Measurements from ENCODE around the gene CFDP1.
"Not testable (repeated sequence)": the region's sequence is repeated elsewhere in the genome, so short reads cannot be mapped to it uniquely, and the experiment has no call there.

GRCh38 chr16:75272629-75273028, 160.7 kb downstream of the CFDP1 start:
- not testable (repeated sequence) for TF ChIP-seq HCFC1 (IDR thresholded peaks at IDR 0.05; ENCODE audit: low read depth, low read length); ZNF260 (CRISPR knock-in tag; IDR thresholded peaks at IDR 0.05; ENCODE audit: borderline replicate concordance, low read depth); EZH2 (conservative IDR thresholded peaks at IDR 0.05; ENCODE audit: low read depth, low read length); HDAC2 (CRISPR knock-in tag; IDR thresholded peaks at IDR 0.05); ZNF329 (CRISPR knock-in tag; IDR thresholded peaks at IDR 0.05; ENCODE audit: low read depth)

Measured in HepG2 (cell line).